GM18517 (cell line): ENCODE data around the gene ETV7.
"Not testable (repeated sequence)": the region's sequence is repeated elsewhere in the genome, so short reads cannot be mapped to it uniquely, and the experiment has no call there.

Experiments used
- ATAC-seq: cut with Tn5 transposase; IDR thresholded peaks from one replicate; pipeline ENCODE4 v1.9.1; 2021; ENCODE audit warnings: mild to moderate bottlenecking, moderate library complexity; ENCODE audit not compliant: unreplicated experiment

The ETV7 gene

GRCh38 chr6:36343109-36343680 lies 44.3 kb downstream of the ETV7 start:
- no peak for ATAC-seq

GRCh38 chr6:36340618-36341454 lies 46.6 kb downstream of the ETV7 start:
- no peak for ATAC-seq

GRCh38 chr6:36340306-36340617 lies 47.2 kb downstream of the ETV7 start:
- no peak for ATAC-seq

DNA sequence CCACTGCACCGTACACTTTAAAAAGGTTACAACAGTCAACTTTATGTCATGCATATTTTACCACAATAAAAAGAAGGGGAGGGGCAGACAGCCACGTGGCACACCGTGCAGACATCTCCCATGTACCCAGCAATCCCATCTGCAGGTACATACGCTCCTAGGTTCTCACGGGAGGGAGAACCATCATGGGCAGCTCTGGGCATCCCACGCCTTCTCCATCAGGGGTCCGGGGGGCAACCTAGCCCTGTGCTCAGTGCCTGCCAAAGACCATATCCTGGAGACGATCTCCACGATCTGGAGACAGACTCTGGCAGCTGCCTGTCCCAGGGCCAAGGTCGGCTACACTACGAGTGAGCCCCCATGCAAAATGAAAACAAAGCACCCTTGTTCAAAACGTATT lies 48.3 kb downstream of the ETV7 start:
- no peak for ATAC-seq

DNA sequence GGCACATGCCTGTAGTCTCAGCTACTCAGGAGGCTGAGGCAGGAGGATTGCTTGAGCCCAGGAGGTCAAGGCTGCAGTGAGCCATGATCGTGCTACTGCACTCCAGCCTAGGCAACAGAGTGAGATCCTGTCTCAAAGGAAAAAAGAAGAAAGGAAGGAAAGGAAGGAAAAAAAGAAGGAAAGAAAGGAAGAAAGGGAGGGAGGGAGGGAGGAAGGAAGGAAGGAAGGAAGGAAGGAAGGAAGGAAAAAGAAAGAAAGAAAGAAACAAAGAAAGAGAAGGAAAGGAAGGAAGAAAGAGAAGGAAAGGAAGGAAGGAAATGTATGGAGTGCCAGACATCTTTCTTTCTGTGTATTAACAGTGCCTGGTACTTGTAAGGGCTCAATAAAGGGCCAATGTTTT lies 49.2 kb downstream of the ETV7 start:
- not testable (repeated sequence) for ATAC-seq

DNA sequence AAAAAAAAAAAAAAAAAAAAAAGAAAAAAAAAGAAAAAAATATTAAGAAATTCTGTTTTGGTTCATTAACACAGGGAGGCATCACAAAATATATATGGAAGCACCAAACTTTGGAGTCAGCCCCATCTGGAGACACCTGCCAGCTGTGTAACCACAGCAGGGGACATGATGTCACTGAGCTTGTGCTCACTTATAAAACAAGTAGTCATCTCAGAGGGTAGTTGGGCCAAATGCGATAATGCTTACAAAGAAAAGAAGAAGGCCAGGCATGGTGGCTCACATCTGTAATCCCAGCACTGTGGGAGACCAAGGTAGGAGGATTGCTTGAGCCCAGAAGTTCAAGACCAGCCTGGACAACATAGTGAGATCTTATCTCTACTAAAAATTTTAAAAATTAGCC lies 49.7 kb downstream of the ETV7 start:
- ATAC-seq = no peak

- ATAC-seq = no peak
Observed at GRCh38 chr6:36336779-36337241, 50.7 kb downstream of the ETV7 start, which contains the start of gene BNIP5. Gene BNIP5 (minus strand): TSS chr6:36336888. CDS start chr6:36330690, 6,198 bp downstream.

DNA sequence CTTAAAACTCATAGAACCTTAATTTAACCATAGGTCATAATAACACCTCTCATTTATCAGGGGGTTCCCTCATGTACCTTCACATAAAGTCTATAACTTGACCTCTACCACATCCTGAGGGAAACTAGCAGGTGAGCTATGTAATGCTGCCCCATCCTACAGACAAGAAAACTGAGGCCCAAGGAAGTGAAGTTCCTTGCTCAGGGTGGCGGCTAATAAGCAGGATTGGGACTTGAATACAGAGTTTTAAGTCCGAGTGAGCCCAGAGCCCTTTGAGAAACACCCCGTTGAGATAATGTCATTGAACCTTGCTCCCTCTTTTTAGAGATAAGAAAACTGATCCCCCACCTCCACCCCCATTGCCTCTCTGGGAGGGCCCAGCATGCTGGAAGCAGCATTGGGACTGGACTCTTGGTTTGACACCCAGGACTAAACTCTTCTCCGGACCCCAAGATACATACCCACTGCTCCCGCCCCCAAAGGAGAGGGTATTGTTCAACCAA lies 51.2 kb downstream of the ETV7 start:
- ATAC-seq = no peak

- ATAC-seq = no peak
Observed at GRCh38 chr6:36335465-36336207, 51.8 kb downstream of the ETV7 start.

DNA sequence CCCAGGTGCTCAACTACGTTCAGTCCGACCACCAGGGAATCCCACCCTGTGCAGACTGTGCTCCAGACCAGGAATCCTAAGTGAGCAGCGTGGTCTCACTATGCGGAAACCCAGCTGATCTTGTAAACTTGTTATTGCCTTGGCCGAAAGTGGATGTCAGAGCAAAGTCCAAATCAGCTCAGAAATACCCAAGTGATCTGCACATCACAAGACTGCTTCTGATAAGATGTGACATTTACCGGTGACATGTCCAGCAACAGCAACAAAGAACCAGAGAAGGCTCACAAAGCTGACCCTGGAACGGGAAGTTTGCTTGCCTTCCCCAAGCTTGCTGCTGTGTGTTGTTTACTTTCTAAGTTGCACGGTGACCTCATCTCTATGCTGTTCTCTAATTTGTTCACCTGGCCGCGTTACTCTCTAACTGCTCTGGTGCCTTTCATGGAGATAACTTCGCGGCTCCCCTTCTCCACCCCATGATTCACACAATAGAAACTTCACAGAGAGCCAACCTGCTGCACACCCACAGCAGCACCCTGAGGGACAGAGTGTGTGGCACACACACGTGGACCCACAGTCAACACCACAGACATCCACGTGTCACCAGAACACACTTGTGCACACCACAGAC lies 52.5 kb downstream of the ETV7 start:
- no peak for ATAC-seq

GRCh38 chr6:36333931-36334725 lies 53.3 kb downstream of the ETV7 start:
- ATAC-seq = no peak

DNA sequence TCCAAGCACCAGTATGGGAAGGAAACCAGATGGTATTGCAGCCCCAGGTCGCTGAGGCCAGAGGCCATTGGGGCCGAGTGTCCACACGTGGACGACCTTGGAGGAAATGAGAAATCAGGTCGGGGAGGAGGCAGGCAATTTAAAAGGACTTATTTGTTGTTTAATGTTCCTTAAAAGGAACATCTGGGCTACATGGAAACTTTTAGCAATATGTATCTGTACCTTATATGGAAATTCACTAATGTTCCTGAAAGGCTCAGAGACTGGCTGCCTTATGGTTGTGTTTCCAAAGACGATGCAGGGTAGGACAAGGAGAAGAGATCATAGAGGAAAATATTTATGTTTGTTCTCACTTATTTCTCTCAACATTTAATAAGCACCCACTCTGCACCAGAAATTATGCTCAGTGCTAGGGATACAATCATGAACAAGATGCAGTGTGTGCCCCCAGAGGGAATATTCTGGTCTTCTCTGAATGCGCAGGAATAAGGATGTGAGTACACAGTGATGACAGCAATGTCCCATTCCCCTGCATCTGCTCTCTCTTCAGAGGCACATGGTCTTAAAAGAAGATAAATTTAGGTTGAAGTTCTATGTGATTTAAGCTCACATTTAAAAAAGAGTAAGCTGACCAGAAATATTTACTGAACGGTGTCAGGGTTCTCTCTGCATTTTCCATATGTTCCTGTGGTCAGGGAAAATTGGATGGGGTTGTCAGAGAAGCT lies 54.1 kb downstream of the ETV7 start:
- ATAC-seq = no peak

GRCh38 chr6:36331381-36331780 lies 56.1 kb downstream of the ETV7 start:
- no peak for ATAC-seq

GRCh38 chr6:36330366-36330765 lies 57.1 kb downstream of the ETV7 start:
- ATAC-seq = no peak

DNA sequence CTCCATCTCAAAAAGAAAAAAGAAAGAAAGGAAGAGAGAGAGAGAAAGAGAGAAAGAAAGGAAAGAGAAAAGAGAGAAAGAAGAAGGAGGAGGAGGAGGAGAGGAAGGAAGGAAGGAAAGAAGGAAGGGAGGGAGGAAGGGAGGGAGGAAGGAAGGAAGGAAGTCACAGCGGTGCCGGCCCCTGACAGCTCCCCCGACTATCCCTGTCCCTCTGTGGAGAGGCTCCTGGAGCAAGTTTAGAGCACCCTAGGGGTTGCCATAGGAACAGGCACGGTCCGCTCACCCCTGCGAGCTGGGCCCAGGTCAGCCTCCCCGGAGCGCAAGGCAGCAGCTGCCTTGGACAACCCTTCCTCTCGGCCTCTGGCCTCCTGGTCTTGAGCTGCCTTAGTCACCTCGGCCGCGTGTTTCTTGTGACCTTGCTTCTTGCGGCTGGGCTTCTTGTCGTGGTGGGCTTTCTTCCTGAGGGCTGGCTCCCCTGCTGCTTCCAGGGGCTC lies 57.6 kb downstream of the ETV7 start:
- ATAC-seq = no peak

- ATAC-seq = no peak
Observed at GRCh38 chr6:36328600-36328999, 58.9 kb downstream of the ETV7 start.

GRCh38 chr6:36327919-36328236 lies 59.6 kb downstream of the ETV7 start:
- no peak for ATAC-seq

- no peak for ATAC-seq
Observed at GRCh38 chr6:36327226-36327918, 60.1 kb downstream of the ETV7 start.

DNA sequence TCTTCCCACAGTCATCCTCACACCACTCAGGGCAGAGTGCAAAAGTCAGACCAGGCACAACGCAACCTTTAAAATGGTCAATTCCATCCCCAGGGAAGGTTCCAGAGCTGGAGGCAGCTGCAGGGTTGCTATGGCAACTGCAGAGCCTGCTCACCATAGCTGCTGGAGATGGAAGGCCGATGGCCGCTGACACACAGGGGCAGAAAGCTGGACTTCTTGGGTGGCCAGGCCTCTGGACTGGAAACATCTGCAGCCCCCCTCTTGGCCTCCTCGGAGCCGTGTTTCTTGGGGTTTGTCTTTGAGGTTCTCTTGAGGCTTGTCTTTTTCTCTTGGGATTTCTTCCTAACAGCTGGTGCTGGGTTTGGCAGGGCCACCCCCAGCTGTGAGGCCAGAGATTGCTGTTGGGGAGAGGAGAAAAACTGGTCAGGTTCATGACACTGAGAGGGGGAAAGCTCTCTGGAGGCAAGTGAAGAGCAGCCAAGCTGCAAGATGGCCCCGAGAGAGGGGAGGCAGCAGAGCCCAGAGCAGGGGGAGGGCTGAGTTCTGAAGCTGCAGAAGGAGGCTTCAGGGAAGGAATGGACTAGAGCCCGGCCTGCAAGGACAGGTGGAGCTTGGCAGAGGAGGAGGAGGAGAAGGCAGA lies 61.0 kb downstream of the ETV7 start:
- no peak for ATAC-seq
